ENCODE measurements around the gene SCLY. TPM values are rescaled to one million over a fixed set of nuclear protein-coding genes. Genes with fewer than 3 reads are reported as not detected.

The SCLY gene
- total and polyA plus RNA-seq, 8 donors, result 5.4 to 12.8 (median 11.4) TPM

- no peaks in the 10 kb centered on the region for H3K9me3 ChIP-seq
- no peaks in the 10 kb centered on the region for H3K27me3 ChIP-seq
- H3K4me1 ChIP-seq, result no peaks in the 10 kb centered on the region
- no peak for DNase-seq
- TF ChIP-seq POLR2A (IDR thresholded peaks at IDR 0.05) (no peak), EP300 (IDR thresholded peaks at IDR 0.05) (no peak), CTCF (IDR thresholded peaks at IDR 0.05) (no peak), POLR2AphosphoS5 (IDR thresholded peaks at IDR 0.05) (no peak)
- H3K4me3 ChIP-seq, result no peak overlapping the region
- 84 to 95% (median 93%) methylated on average over 10 of the region's 10 CpGs for WGBS, 5 donors
- intact Hi-C loops (cut with DNase I; ENCODE audit: low total_unique reads), result no loop called here
- no peak overlapping the region for H3K27ac ChIP-seq
- peaks cover 11 to 95% (median 78%) of the 10 kb centered on the region in 4 donors for H3K36me3 ChIP-seq
Measured at GRCh38 chr2:238069021-238069709, 8.4 kb downstream of the SCLY start.

- Histone ChIP-seq H3K4me1 (no peaks in the 10 kb centered on the region), H3K9me3 (no peaks in the 10 kb centered on the region), H3K4me3 (no peak overlapping the region), H3K36me3 (peaks cover 11 to 95% (median 72%) of the 10 kb centered on the region in 4 donors), H3K27me3 (no peaks in the 10 kb centered on the region), H3K27ac (no peak overlapping the region)
- intact Hi-C loops (cut with DNase I; ENCODE audit: low total_unique reads), result no loop called here
- WGBS, 5 donors, result 91 to 97% (median 95%) methylated on average over 9 of the region's 9 CpGs
- DNase-seq, result no peak
- TF ChIP-seq POLR2A (IDR thresholded peaks at IDR 0.05) (no peak), POLR2AphosphoS5 (IDR thresholded peaks at IDR 0.05) (no peak), EP300 (IDR thresholded peaks at IDR 0.05) (no peak), CTCF (IDR thresholded peaks at IDR 0.05) (no peak)
Measured at GRCh38 chr2:238069877-238070276, 9.1 kb downstream of the SCLY start.

DNA sequence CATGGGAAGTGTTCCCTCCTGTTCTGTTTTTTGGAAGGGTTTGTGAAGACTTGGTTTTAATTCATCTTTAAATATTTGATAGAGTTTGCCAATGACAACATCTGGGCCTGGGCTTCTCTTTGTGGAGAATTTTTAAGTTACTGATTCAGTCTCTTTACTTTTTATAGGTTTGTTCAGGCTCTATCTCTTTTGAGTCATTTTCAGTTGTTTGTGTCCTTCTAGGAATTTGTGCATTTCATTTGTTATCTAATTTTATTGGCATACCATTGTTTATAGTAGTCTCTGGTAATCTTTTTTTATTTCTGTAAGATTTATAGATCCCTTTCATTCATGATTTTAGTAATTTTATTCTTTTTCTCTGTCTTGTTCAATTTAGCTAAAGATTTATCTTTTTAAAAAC, 14.6 kb downstream of the SCLY start:
- TF ChIP-seq POLR2A (IDR thresholded peaks at IDR 0.05), result no peak
- TF ChIP-seq EP300 (IDR thresholded peaks at IDR 0.05), result no peak
- TF ChIP-seq POLR2AphosphoS5 (IDR thresholded peaks at IDR 0.05), result no peak
- no peak for TF ChIP-seq CTCF (IDR thresholded peaks at IDR 0.05)
- Histone ChIP-seq H3K27me3 (no peaks in the 10 kb centered on the region), H3K4me1 (no peaks in the 10 kb centered on the region), H3K9me3 (no peaks in the 10 kb centered on the region), H3K36me3 (peaks cover 0 to 50% (median 32%) of the 10 kb centered on the region in 4 donors), H3K4me3 (no peak overlapping the region), H3K27ac (no peak overlapping the region)
- intact Hi-C loops (cut with DNase I; ENCODE audit: low total_unique reads), result no loop called here
- DNase-seq, result no peak

GRCh38 chr2:238077292-238077691, 16.5 kb downstream of the SCLY start:
- 90 to 100% (median 96%) methylated on average over 1 of the region's 1 CpG for WGBS, 5 donors
- intact Hi-C loops (cut with DNase I; ENCODE audit: low total_unique reads), result no loop called here
- Histone ChIP-seq H3K4me1 (no peaks in the 10 kb centered on the region), H3K9me3 (no peaks in the 10 kb centered on the region), H3K27ac (no peak overlapping the region), H3K36me3 (peaks cover 6 to 46% (median 31%) of the 10 kb centered on the region in 4 donors), H3K27me3 (no peaks in the 10 kb centered on the region), H3K4me3 (no peak overlapping the region)
- no peak for TF ChIP-seq EP300 (IDR thresholded peaks at IDR 0.05)
- TF ChIP-seq CTCF (IDR thresholded peaks at IDR 0.05), result no peak
- no peak for TF ChIP-seq POLR2AphosphoS5 (IDR thresholded peaks at IDR 0.05)
- no peak for TF ChIP-seq POLR2A (IDR thresholded peaks at IDR 0.05)
- DNase-seq, result no peak
